ENCODE data around the gene SLC28A1. TPM values are rescaled to one million over a fixed set of nuclear protein-coding genes. Genes with fewer than 3 reads are reported as not detected.
"Not testable (repeated sequence)": the region's sequence is repeated elsewhere in the genome, so short reads cannot be mapped to it uniquely, and the experiment has no call there.

SLC28A1 gene, protein sequence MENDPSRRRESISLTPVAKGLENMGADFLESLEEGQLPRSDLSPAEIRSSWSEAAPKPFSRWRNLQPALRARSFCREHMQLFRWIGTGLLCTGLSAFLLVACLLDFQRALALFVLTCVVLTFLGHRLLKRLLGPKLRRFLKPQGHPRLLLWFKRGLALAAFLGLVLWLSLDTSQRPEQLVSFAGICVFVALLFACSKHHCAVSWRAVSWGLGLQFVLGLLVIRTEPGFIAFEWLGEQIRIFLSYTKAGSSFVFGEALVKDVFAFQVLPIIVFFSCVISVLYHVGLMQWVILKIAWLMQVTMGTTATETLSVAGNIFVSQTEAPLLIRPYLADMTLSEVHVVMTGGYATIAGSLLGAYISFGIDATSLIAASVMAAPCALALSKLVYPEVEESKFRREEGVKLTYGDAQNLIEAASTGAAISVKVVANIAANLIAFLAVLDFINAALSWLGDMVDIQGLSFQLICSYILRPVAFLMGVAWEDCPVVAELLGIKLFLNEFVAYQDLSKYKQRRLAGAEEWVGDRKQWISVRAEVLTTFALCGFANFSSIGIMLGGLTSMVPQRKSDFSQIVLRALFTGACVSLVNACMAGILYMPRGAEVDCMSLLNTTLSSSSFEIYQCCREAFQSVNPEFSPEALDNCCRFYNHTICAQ
- total RNA-seq, result not detected

DNA sequence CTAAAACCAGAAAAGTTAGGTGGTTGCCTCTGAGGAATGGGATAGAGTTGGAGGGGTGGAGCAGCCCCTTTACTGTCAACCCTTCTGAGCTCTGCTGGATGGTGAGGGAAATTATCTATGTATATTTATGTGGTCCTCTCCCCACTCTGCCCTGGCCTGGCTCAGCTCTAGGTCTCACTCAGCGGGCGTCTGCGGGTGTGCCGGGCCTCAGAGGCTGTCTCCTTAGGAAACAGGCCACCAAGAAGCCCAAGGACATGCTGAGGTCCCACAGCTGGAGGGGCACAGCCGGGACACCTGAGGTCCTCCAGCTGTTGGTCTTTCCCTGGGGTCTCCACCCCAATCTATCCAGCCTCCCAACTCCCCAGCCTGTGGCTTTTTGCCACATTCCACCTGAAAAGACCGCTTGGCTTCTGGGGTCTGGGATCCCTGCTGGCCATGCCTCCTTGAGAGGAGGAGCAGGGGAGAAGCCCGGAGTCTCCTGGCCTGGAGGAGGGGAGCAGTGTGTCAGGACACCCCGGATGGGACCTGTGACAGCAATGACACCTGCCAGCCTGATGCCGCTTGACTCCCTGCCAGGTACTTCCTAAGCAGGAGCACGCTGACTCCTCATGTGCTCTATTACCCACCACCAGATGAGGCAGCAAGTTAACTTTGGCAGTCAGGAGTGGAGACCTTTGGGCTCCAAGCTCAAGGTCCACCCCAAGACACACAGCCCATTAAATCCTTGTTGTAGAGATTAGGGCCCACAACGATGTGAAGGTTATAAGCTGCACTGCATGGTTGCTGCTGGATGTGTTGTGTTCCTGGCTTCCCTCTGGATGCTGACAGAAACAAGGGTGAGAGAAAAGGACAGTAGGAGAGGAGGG, at the start of gene SLC28A1:
Gene SLC28A1, plus strand, starts transcription at position 747 of the 866 bp plus-strand sequence. CDS start 3,099 bp downstream, outside the sequence.
- no peaks in the 10 kb centered on the region for H3K36me3 Mint-ChIP-seq
- ATAC-seq (no peak), DNase-seq (no peak)
- no peak within 1 kb of the TSS for H3K27ac Mint-ChIP-seq
- H3K4me1 Mint-ChIP-seq, result no peaks in the 10 kb centered on the region
- H3K27me3 Mint-ChIP-seq, result peaks cover 2% of the 10 kb centered on the region
- H3K9me3 Mint-ChIP-seq (ENCODE audit: low read depth), result no peaks in the 10 kb centered on the region
- CTCF ChIA-PET, result no interaction called here
- H3K4me3 Mint-ChIP-seq, result no peak within 1 kb of the TSS

DNA sequence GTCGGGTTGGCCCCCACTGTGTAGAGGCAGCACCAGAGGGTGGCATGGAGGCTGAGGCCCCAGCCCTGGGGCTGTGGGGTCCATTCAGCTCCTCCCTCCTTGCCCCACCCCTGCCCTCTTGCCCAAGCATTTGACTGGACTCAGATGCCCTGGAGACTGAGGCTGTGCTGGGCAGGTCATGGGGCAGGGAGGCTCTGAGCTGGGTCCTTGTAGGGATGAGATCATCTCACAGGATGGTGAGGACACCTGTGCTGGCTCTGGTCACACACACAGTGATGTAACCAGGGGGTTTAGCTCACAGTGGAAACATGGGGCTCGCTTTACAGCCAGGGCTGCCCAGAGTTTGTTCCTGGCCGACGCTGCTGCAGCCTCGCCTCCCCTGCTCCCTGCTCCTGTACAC, 49.5 kb upstream of the SLC28A1 start:
- H3K27me3 Mint-ChIP-seq, result peaks cover 27% of the 10 kb centered on the region
- H3K4me3 Mint-ChIP-seq, result no peak overlapping the region
- CTCF ChIA-PET, result interaction anchor here (1.2 kb wide), 1 partner anchor 10 kb away, joined by 3 read pairs; no protein-coding TSS in a partner anchor
- no peaks in the 10 kb centered on the region for H3K36me3 Mint-ChIP-seq
- no peaks in the 10 kb centered on the region for H3K9me3 Mint-ChIP-seq (ENCODE audit: low read depth)
- ATAC-seq (no peak), DNase-seq (no peak)
- H3K4me1 Mint-ChIP-seq, result no peaks in the 10 kb centered on the region
- no peak overlapping the region for H3K27ac Mint-ChIP-seq

DNA sequence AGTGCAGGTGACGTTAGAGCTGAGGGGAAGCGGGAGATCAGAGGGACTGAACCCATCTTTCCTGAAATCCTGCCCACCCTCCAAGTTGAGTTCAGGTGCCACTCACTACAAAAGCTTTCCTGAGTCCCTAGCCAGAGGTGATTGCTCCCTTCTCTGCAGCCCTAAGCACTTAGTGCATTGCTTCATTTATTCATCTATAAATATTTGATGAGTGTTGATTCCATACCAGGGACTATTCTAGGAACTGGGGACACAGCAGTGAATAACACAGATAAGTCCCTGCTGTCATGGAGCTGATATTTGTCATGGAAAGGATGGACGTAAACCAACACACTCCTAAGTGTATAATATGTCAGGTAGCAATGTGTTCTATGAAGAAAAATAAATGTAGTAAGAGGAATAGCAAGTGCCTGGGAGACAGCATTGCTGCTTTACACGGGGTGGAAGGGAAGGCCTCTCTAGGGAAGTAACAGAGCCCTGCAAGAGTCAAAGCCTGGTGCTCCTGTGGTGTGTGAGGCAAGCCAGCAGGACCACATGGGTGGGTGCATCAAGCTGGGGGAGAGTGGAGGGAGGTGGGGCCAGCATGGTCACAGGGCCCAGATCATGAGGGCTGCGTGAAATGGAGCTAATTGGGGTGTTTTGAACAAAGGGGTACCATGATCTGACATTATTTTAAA, 48.7 kb upstream of the SLC28A1 start:
- no peak for DNase-seq
- CTCF ChIA-PET, result interaction anchor here (1.0 kb wide), 1 partner anchor 9 kb away, joined by 3 read pairs; no protein-coding TSS in a partner anchor
- peaks cover 21% of the 10 kb centered on the region for H3K27me3 Mint-ChIP-seq
- no peaks in the 10 kb centered on the region for H3K36me3 Mint-ChIP-seq
- no peak overlapping the region for H3K27ac Mint-ChIP-seq
- H3K4me1 Mint-ChIP-seq, result no peaks in the 10 kb centered on the region
- H3K4me3 Mint-ChIP-seq, result no peak overlapping the region
- ATAC-seq, result no peak
- no peaks in the 10 kb centered on the region for H3K9me3 Mint-ChIP-seq (ENCODE audit: low read depth)

DNA sequence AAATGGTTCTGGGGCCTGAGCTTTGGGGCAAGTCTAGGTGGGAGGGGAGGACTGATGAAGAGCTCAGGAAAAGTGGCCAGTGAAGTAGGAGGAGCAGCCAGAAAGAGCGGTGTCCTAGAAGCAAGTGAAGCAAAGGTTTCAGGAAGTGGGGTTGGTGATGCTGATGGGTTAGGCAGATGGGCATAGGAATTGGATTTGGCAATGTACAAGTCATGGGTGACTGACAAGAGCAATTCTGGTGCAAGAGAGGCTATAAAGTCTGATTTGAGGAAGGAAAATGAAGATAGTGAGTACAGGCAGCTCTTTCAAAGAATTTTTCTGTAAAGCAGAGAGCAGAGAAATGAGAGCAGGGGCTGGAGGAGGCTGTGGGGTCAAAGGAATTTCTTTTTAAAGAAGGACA, 47.6 kb upstream of the SLC28A1 start:
- H3K4me3 Mint-ChIP-seq, result no peak overlapping the region
- no peaks in the 10 kb centered on the region for H3K9me3 Mint-ChIP-seq (ENCODE audit: low read depth)
- DNase-seq (no peak), ATAC-seq (no peak)
- CTCF ChIA-PET, result interaction anchor here (1.0 kb wide), 1 partner anchor 41 kb away, joined by 3 read pairs; no protein-coding TSS in a partner anchor
- peaks cover 13% of the 10 kb centered on the region for H3K27me3 Mint-ChIP-seq
- H3K27ac Mint-ChIP-seq, result no peak overlapping the region
- no peaks in the 10 kb centered on the region for H3K4me1 Mint-ChIP-seq
- no peaks in the 10 kb centered on the region for H3K36me3 Mint-ChIP-seq

DNA sequence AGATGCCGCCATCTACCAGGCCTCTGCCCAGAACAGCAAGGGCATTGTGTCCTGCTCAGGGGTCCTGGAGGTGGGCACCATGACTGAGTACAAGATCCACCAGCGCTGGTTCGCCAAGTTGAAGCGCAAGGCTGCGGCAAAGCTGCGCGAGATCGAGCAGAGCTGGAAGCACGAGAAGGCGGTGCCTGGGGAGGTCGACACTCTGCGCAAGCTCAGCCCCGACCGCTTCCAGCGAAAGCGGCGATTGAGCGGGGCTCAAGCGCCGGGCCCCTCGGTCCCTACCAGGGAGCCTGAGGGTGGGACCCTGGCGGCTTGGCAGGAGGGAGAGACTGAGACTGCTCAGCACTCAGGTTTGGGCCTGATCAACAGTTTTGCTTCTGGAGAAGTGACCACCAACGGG, 44.7 kb upstream of the SLC28A1 start:
- CTCF ChIA-PET, result no interaction called here
- H3K27ac Mint-ChIP-seq, result no peak overlapping the region
- no peaks in the 10 kb centered on the region for H3K4me1 Mint-ChIP-seq
- no peak for ATAC-seq
- H3K36me3 Mint-ChIP-seq, result no peaks in the 10 kb centered on the region
- peak; percentile 27 for DNase-seq
- no peaks in the 10 kb centered on the region for H3K9me3 Mint-ChIP-seq (ENCODE audit: low read depth)
- no peak overlapping the region for H3K4me3 Mint-ChIP-seq
- H3K27me3 Mint-ChIP-seq, result peaks cover 3% of the 10 kb centered on the region

DNA sequence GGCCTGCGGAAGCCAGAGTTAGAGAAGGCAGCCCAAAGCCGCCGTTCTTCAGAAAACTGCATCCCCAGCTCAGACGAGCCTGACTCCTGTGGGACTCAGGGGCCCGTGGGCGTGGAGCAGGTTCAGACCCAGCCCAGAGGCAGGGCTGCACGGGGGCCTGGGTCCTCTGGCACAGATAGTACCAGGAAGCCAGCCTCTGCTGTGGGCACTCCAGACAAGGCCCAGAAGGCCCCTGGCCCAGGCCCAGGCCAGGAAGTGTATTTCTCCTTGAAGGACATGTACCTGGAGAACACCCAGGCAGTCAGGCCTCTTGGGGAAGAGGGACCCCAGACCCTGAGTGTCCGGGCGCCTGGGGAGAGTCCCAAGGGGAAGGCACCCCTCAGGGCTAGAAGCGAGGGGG, 44.2 kb upstream of the SLC28A1 start:
- ATAC-seq (no peak), DNase-seq (peak; percentile 36)
- CTCF ChIA-PET, result interaction anchor here (1.4 kb wide), 1 partner anchor 8 kb away, joined by 4 read pairs; no protein-coding TSS in a partner anchor
- H3K4me1 Mint-ChIP-seq, result no peaks in the 10 kb centered on the region
- H3K36me3 Mint-ChIP-seq, result no peaks in the 10 kb centered on the region
- no peak overlapping the region for H3K4me3 Mint-ChIP-seq
- no peaks in the 10 kb centered on the region for H3K9me3 Mint-ChIP-seq (ENCODE audit: low read depth)
- no peak overlapping the region for H3K27ac Mint-ChIP-seq
- peaks cover 3% of the 10 kb centered on the region for H3K27me3 Mint-ChIP-seq

DNA sequence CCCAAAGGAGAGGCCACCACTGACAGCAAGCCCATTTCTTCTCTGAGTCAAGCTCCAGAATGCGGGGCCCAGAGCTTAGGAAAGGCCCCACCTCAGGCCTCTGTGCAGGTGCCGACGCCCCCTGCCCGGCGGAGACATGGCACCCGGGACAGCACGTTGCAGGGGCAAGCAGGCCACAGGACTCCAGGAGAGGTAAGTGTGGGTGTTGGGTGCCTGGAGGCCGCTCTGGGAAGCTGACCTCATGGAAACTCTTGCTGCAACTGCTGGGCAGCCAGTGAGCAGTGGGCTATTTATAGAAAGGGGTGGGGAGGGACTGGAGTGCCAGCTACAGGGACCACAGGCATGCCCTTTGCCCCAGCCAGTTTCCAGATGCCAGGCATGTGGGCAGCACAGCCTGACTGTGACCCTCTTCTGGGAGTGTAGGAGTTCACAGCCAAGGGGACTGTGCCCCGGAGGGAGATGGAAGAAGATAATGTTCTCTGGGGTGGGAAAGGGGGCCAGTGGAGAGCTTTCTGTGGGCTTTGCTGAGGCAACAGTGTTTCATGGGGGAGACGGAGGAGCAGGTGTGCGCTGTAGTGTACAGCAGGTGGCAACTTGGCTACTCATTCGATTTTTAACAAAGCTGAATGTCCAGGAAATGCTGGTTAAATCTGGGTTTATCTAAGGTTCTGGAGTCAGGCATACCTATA, 43.6 kb upstream of the SLC28A1 start:
- peak; percentile 29 for DNase-seq
- Mint-ChIP-seq H3K4me3 (no peak overlapping the region), H3K4me1 (no peaks in the 10 kb centered on the region), H3K27ac (no peak overlapping the region), H3K27me3 (peaks cover 1% of the 10 kb centered on the region), H3K9me3 (ENCODE audit: low read depth) (no peaks in the 10 kb centered on the region), H3K36me3 (no peaks in the 10 kb centered on the region)
- no peak for ATAC-seq
- CTCF ChIA-PET, result interaction anchor here (1.4 kb wide), 2 partner anchors 8 to 88 kb away, joined by 3 to 4 read pairs; no protein-coding TSS in a partner anchor

DNA sequence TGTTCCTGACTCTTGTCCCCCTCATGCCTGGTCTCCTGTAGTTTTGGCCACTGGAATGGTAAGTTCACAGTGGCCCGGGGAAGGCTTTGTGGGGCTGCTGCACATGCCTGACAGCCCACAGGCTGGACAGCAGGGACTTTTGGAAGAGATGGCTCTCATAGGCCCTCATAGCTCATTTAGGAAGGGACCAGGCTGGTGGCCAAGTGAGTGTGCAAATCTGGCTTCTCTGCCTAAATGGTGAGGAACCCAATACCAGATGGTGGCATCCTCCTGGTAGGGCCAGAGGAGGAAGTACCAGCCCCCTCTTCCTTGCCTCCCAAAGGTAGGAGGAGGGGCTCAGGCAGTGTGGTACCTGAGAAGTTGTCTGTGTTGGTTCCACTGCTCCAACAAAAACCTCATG, 41.7 kb upstream of the SLC28A1 start:
- CTCF ChIA-PET, result interaction anchor here (0.6 kb wide), 1 partner anchor 272 kb away, joined by 3 read pairs; no protein-coding TSS in a partner anchor
- H3K36me3 Mint-ChIP-seq, result peaks cover 7% of the 10 kb centered on the region
- no peak overlapping the region for H3K4me3 Mint-ChIP-seq
- ATAC-seq, result no peak
- no peaks in the 10 kb centered on the region for H3K4me1 Mint-ChIP-seq
- H3K27ac Mint-ChIP-seq, result no peak overlapping the region
- H3K9me3 Mint-ChIP-seq (ENCODE audit: low read depth), result peaks cover 10% of the 10 kb centered on the region
- peak; percentile 19 for DNase-seq
- H3K27me3 Mint-ChIP-seq, result no peaks in the 10 kb centered on the region

DNA sequence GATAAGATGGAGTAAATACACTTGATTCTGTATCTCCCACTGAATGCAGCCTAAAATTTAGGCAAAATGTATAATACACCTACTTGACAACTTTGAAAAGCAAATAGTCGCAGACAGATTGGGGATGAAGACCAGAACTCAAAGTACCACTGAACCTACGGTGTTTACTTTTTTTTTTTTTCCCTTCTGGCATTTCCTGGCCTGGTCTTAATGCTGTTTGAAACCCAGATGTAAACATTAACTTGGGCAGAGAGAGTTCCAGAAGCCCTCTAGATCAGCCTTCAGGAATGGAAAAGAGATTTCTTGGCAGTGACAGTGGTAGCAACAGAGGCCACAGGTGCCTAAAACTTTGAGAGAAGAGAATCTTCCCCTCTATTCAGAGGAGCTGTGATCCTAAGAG, 39.5 kb upstream of the SLC28A1 start:
- no peak for ATAC-seq
- Mint-ChIP-seq H3K27me3 (no peaks in the 10 kb centered on the region), H3K9me3 (ENCODE audit: low read depth) (peaks cover 10% of the 10 kb centered on the region), H3K4me1 (no peaks in the 10 kb centered on the region), H3K36me3 (peaks cover 7% of the 10 kb centered on the region), H3K4me3 (no peak overlapping the region), H3K27ac (no peak overlapping the region)
- CTCF ChIA-PET, result interaction anchor here (0.7 to 1.4 kb wide), 4 partner anchors 9 to 83 kb away, joined by 3 to 12 read pairs (median 3); no protein-coding TSS in a partner anchor
- DNase-seq, result no peak

DNA sequence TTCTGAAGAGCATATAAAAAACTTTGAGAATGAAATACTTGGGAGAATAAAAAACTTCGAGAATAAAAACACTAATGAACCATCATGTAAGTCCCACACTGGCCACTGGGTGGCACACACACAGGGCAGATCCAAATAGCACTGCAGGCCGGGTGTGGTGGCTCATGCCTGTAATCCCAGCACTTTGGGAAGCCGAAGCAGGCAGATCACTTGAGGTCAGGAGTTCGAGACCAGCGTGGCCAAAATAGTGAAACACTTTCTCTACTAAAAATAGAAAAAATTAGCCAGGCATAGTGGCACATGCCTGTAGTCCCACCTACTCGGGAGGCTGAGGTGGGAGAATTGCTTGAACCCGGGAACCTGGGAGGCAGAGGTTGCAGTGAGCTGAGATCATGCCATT, 38.8 kb upstream of the SLC28A1 start:
- not testable (repeated sequence) for H3K4me1 Mint-ChIP-seq; H3K9me3 Mint-ChIP-seq (ENCODE audit: low read depth); ATAC-seq; H3K27me3 Mint-ChIP-seq; H3K27ac Mint-ChIP-seq; H3K4me3 Mint-ChIP-seq; H3K36me3 Mint-ChIP-seq
- CTCF ChIA-PET, result interaction anchor here (0.7 to 1.4 kb wide), 4 partner anchors 10 to 82 kb away, joined by 3 to 12 read pairs (median 3); no protein-coding TSS in a partner anchor
- peak; percentile 58 for DNase-seq

DNA sequence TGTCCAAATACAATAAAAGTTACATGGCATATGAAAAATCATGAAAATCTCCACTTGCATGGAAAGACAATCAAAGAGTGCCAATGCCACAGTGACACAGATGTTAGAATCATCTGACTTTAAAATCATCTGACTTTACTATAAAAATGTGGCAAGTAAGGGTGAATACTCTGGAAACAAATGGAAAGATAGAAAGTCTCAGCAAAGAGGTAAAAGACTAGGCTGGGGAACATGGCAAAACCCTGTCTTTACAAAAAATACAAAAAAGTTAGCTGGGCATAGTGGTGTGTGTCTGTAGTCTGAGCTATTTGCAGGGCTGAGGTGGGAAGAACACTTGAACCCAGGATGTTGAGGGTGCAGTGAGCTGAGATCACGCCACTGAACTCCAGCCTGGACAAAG, 38.2 kb upstream of the SLC28A1 start:
- Mint-ChIP-seq H3K36me3 (peaks cover 7% of the 10 kb centered on the region), H3K9me3 (ENCODE audit: low read depth) (peaks cover 10% of the 10 kb centered on the region), H3K27me3 (no peaks in the 10 kb centered on the region), H3K27ac (no peak overlapping the region), H3K4me3 (no peak overlapping the region), H3K4me1 (no peaks in the 10 kb centered on the region)
- DNase-seq (no peak), ATAC-seq (no peak)
- CTCF ChIA-PET, result no interaction called here

DNA sequence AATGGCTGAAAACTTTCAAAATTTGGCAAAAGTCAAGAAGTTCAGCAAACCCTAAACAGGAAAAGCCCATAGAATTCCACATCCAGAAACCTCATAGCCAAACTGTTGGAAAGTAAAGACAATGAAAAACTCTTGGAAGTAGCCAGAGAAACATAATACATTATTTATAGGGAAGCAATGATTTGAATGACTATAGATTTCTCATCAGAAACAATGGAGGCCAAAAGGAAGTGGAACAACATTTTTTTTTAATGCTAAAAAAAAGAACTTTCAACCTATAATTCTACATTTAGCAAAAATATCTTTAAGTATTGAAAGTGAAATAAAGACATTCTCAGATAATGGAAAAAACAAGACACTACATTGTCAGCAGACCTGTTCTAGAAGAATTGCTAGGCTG, 37.1 kb upstream of the SLC28A1 start:
- no peaks in the 10 kb centered on the region for H3K4me1 Mint-ChIP-seq
- CTCF ChIA-PET, result no interaction called here
- ATAC-seq, result no peak
- H3K36me3 Mint-ChIP-seq, result peaks cover 7% of the 10 kb centered on the region
- H3K27ac Mint-ChIP-seq, result no peak overlapping the region
- no peaks in the 10 kb centered on the region for H3K27me3 Mint-ChIP-seq
- peaks cover 10% of the 10 kb centered on the region for H3K9me3 Mint-ChIP-seq (ENCODE audit: low read depth)
- DNase-seq, result no peak
- H3K4me3 Mint-ChIP-seq, result no peak overlapping the region
